Parathyroid adenoma (tissue), 2 donors: ENCODE results near the gene PGM5.
"Not testable (repeated sequence)": the region's sequence is repeated elsewhere in the genome, so short reads cannot be mapped to it uniquely, and the experiment has no call there.

Experiments used
- H2AFZ ChIP-seq: fragments of 300-600 bp; sonication (generic); one replicate; pipeline ENCODE4 v1.7.0; 2017; ENCODE audit warnings: antibody characterized with exemption, mild to moderate bottlenecking
- H3K27ac ChIP-seq: fragments of 300-600 bp; sonication (generic); one replicate; pipeline ENCODE4 v1.7.0; 2017
- H3K27me3 ChIP-seq: fragments of 300-600 bp; sonication (generic); one replicate; pipeline ENCODE4 v1.7.0; 2017; ENCODE audit warnings: low read length; ENCODE audit not compliant: control insufficient read depth, insufficient read depth
- H3K36me3 ChIP-seq: fragments of 300-600 bp; sonication (generic); one replicate; pipeline ENCODE4 v1.7.0; 2017; ENCODE audit warnings: low read length; ENCODE audit not compliant: control insufficient read depth, insufficient read depth
- H3K4me1 ChIP-seq: fragments of 300-600 bp; sonication (generic); one replicate; pipeline ENCODE4 v1.7.0; 2017; ENCODE audit warnings: control low read depth
- H3K4me2 ChIP-seq: fragments of 300-600 bp; sonication (generic); one replicate; pipeline ENCODE4 v1.7.0; 2017; ENCODE audit warnings: low read length
- H3K4me3 ChIP-seq: fragments of 300-600 bp; sonication (generic); one replicate; pipeline ENCODE4 v1.7.0; 2017; ENCODE audit warnings: low read depth, low read length
- H3K79me2 ChIP-seq: fragments of 300-600 bp; sonication (generic); one replicate; pipeline ENCODE4 v1.7.0; 2017; ENCODE audit warnings: control low read depth
- H3K9ac ChIP-seq: fragments of 300-600 bp; sonication (generic); one replicate; pipeline ENCODE4 v1.7.0; 2017; ENCODE audit warnings: mild to moderate bottlenecking
- H3K9me3 ChIP-seq: fragments of 300-600 bp; sonication (generic); one replicate; pipeline ENCODE4 v1.7.0; 2017; ENCODE audit warnings: low read length; ENCODE audit not compliant: control insufficient read depth
- donor health status: primary hyperparathyroidism.

PGM5 gene

GRCh38 chr9:68377723-68378122 is 21.3 kb downstream of the PGM5 start:
- H3K4me3 ChIP-seq, H3K9ac ChIP-seq, H3K79me2 ChIP-seq, H3K27ac ChIP-seq, H3K4me2 ChIP-seq, H2AFZ ChIP-seq, H3K4me1 ChIP-seq, H3K36me3 ChIP-seq, H3K27me3 ChIP-seq, H3K9me3 ChIP-seq: not testable (repeated sequence)

- not testable (repeated sequence) for H3K36me3 ChIP-seq, H3K4me2 ChIP-seq, H3K27ac ChIP-seq, H2AFZ ChIP-seq, H3K79me2 ChIP-seq, H3K27me3 ChIP-seq, H3K4me1 ChIP-seq, H3K9me3 ChIP-seq, H3K9ac ChIP-seq, H3K4me3 ChIP-seq
Measured at GRCh38 chr9:68383894-68384293, 27.5 kb downstream of the PGM5 start.

GRCh38 chr9:68389558-68389957 is 33.1 kb downstream of the PGM5 start:
- not testable (repeated sequence) for H3K4me3 ChIP-seq, H3K27me3 ChIP-seq, H3K4me1 ChIP-seq, H3K79me2 ChIP-seq, H2AFZ ChIP-seq, H3K9me3 ChIP-seq, H3K4me2 ChIP-seq, H3K36me3 ChIP-seq, H3K9ac ChIP-seq, H3K27ac ChIP-seq

- not testable (repeated sequence) for H3K27ac ChIP-seq, H3K9me3 ChIP-seq, H3K36me3 ChIP-seq, H3K4me1 ChIP-seq, H3K4me3 ChIP-seq, H2AFZ ChIP-seq, H3K27me3 ChIP-seq, H3K9ac ChIP-seq, H3K4me2 ChIP-seq, H3K79me2 ChIP-seq
Measured at GRCh38 chr9:68390737-68391136, 34.3 kb downstream of the PGM5 start.

- not testable (repeated sequence) for H3K27me3 ChIP-seq, H3K79me2 ChIP-seq, H3K4me1 ChIP-seq, H3K9me3 ChIP-seq, H2AFZ ChIP-seq, H3K27ac ChIP-seq, H3K4me2 ChIP-seq, H3K9ac ChIP-seq, H3K4me3 ChIP-seq, H3K36me3 ChIP-seq
Measured at GRCh38 chr9:68396411-68397094, 40.1 kb downstream of the PGM5 start.

- not testable (repeated sequence) for H3K4me2 ChIP-seq, H3K4me1 ChIP-seq, H3K27me3 ChIP-seq, H3K9me3 ChIP-seq, H3K79me2 ChIP-seq, H2AFZ ChIP-seq, H3K4me3 ChIP-seq, H3K36me3 ChIP-seq, H3K27ac ChIP-seq, H3K9ac ChIP-seq
Measured at GRCh38 chr9:68397095-68397423, 40.6 kb downstream of the PGM5 start.

- H2AFZ ChIP-seq, H3K9ac ChIP-seq, H3K36me3 ChIP-seq, H3K27ac ChIP-seq, H3K4me1 ChIP-seq, H3K9me3 ChIP-seq, H3K4me3 ChIP-seq, H3K4me2 ChIP-seq, H3K27me3 ChIP-seq, H3K79me2 ChIP-seq: not testable (repeated sequence)
Measured at GRCh38 chr9:68397796-68398195, 41.4 kb downstream of the PGM5 start.

- not testable (repeated sequence) for H3K79me2 ChIP-seq, H3K9me3 ChIP-seq, H3K27me3 ChIP-seq, H3K4me2 ChIP-seq, H3K4me1 ChIP-seq, H3K9ac ChIP-seq, H3K27ac ChIP-seq, H2AFZ ChIP-seq, H3K4me3 ChIP-seq, H3K36me3 ChIP-seq
Measured at GRCh38 chr9:68398324-68398723, 41.9 kb downstream of the PGM5 start.

- not testable (repeated sequence) for H3K27ac ChIP-seq
Measured at GRCh38 chr9:68404421-68405185, 48.2 kb downstream of the PGM5 start.

GRCh38 chr9:68411865-68412264 is 55.5 kb downstream of the PGM5 start:
- not testable (repeated sequence) for H3K36me3 ChIP-seq, H2AFZ ChIP-seq, H3K27me3 ChIP-seq, H3K4me2 ChIP-seq, H3K4me3 ChIP-seq, H3K4me1 ChIP-seq, H3K27ac ChIP-seq, H3K9ac ChIP-seq, H3K79me2 ChIP-seq, H3K9me3 ChIP-seq

More at GRCh38 chr9:68404421-68405185, 48.2 kb downstream of the PGM5 start:
- H3K9me3 ChIP-seq, H3K36me3 ChIP-seq, H3K79me2 ChIP-seq, H3K4me3 ChIP-seq, H3K9ac ChIP-seq, H3K27me3 ChIP-seq, H3K4me2 ChIP-seq, H2AFZ ChIP-seq, H3K4me1 ChIP-seq: not testable (repeated sequence)

GRCh38 chr9:68412754-68413153 is 56.3 kb downstream of the PGM5 start:
- H3K9ac ChIP-seq, H3K4me2 ChIP-seq, H3K4me1 ChIP-seq, H3K9me3 ChIP-seq, H3K36me3 ChIP-seq, H2AFZ ChIP-seq, H3K4me3 ChIP-seq, H3K27ac ChIP-seq, H3K27me3 ChIP-seq, H3K79me2 ChIP-seq: not testable (repeated sequence)
